Thyroid gland (tissue), 4 donors: ENCODE data around the gene PTP4A1.
"Not testable (repeated sequence)": the region's sequence is repeated elsewhere in the genome, so short reads cannot be mapped to it uniquely, and the experiment has no call there.

ENCODE experiments used
- POLR2A ChIP-seq, 2 donors: fragments of 450-650 bp; IDR thresholded peaks; one replicate each; pipeline ENCODE4 v1.6.1; 2017; ENCODE audit warnings: antibody characterized with exemption in 2 of 2, mild to moderate bottlenecking in 2 of 2, moderate library complexity in 1 of 2
- TF ChIP-seq, protein P1 (sequence below), 6 experiments: fragments of 200-600 bp in 3 of 6; fragments of 450-650 bp in 3 of 6; sonication (generic) in 3 of 6; IDR thresholded peaks; one replicate each; pipeline ENCODE4 v1.5.1; 2016 to 2019; ENCODE audit warnings: antibody characterized with exemption in 6 of 6, mild to moderate bottlenecking in 2 of 6, inconsistent platforms in 1 of 6, moderate library complexity in 1 of 6

DNA sequence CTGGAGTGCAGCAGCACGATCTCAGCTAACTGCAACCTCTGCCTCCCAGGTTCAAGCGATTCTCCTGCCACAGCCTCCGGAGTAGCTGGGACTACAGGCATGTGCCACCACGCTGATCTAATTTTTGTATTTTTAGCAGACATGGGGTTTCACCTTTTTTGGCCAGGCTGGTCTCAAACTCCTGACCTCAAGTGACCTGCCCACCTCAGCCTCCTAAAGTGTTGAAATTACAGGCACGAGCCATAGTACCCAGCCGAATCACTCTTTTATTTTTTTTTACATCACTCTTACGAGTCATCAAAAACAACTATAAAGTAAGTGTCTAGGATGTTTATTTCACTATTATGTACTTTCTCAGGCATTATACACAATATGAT lies 49.4 kb upstream of the PTP4A1 start:
- TF ChIP-seq, protein P1, sequence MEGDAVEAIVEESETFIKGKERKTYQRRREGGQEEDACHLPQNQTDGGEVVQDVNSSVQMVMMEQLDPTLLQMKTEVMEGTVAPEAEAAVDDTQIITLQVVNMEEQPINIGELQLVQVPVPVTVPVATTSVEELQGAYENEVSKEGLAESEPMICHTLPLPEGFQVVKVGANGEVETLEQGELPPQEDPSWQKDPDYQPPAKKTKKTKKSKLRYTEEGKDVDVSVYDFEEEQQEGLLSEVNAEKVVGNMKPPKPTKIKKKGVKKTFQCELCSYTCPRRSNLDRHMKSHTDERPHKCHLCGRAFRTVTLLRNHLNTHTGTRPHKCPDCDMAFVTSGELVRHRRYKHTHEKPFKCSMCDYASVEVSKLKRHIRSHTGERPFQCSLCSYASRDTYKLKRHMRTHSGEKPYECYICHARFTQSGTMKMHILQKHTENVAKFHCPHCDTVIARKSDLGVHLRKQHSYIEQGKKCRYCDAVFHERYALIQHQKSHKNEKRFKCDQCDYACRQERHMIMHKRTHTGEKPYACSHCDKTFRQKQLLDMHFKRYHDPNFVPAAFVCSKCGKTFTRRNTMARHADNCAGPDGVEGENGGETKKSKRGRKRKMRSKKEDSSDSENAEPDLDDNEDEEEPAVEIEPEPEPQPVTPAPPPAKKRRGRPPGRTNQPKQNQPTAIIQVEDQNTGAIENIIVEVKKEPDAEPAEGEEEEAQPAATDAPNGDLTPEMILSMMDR (IDR thresholded peaks at IDR 0.05), result not testable (repeated sequence)
- not testable (repeated sequence) for TF ChIP-seq POLR2A (IDR thresholded peaks at IDR 0.05)
